GM21526 (cell line): ENCODE results near the gene WDR53.
A peak's percentile ranks its signal among the peaks of the same experiment; 100 is the strongest.
"Not testable (repeated sequence)": the region's sequence is repeated elsewhere in the genome, so short reads cannot be mapped to it uniquely, and the experiment has no call there.

ENCODE experiments used
- ATAC-seq: cut with Tn5 transposase; IDR thresholded peaks from one replicate; pipeline ENCODE4 v1.9.1; 2021; ENCODE audit warnings: moderate library complexity; ENCODE audit not compliant: unreplicated experiment, low FRiP score

WDR53 gene

DNA sequence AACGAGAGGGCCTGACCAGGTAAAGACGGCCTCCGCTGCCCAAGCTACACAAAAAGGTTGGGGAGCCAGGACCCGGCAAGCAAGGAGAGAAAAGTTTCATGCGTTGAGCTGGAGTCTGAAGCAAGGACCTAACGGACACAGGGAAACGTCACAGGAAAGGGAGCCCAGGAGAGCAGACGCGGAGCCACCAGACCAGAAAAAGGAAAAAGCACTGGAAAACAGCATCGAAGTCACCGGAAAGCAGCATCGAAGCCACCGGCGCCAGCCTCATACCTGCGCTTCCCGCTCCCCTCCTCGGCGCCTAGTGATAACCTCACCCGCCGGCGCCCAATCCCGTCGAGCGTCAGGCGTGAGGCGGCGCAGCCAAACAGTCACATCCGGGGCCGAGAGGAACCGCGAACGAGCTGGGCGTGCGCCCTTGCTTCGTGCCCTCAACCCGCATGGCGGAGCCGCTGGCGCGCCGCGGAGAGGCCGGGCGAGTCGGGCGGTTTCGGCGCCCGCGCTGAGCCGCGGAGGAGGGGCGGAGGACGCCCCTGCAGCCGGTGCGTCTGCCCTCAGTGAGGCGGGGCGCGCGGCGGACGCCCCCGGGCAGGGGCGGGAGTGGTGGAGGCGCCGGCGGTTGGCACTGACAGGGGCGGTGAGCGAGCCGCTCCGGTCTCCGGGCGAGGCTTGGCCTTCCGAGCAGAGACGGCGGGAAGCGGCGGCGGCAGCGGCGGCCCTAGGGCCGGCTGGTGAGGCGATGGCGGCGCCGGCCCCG, at the start of gene WDR53, which contains the start of gene FBXO45:
Gene WDR53, minus strand, starts transcription at position 309 of the 757 bp plus-strand sequence. CDS start 7,079 bp downstream, outside the sequence.
Gene FBXO45, plus strand, starts transcription at position 415 of the 757 bp plus-strand sequence. Its CDS starts 325 bp downstream, at position 740.
- peak; percentile 90 for ATAC-seq

DNA sequence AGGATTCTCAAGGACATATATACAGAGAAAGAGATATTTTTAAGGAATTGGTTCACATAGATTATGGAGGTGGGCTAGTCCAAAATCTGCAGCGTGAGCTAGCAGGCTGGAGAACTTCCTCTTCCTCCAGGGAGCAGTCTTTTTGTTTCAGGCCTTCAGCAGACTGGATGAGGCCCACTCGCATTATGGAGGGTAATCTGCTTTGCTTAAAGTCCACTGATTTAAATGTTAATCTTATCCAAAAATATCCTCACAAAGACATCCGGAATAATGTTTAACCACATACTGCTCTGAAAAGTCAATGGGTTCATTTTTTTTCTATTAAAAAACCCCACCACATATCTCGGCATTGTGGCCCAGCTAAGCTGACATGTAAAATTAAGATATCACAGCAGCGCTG, 48.9 kb upstream of the WDR53 start:
- no peak for ATAC-seq

- not testable (repeated sequence) for ATAC-seq
Measured at GRCh38 chr3:196615234-196615633, 46.9 kb upstream of the WDR53 start.

DNA sequence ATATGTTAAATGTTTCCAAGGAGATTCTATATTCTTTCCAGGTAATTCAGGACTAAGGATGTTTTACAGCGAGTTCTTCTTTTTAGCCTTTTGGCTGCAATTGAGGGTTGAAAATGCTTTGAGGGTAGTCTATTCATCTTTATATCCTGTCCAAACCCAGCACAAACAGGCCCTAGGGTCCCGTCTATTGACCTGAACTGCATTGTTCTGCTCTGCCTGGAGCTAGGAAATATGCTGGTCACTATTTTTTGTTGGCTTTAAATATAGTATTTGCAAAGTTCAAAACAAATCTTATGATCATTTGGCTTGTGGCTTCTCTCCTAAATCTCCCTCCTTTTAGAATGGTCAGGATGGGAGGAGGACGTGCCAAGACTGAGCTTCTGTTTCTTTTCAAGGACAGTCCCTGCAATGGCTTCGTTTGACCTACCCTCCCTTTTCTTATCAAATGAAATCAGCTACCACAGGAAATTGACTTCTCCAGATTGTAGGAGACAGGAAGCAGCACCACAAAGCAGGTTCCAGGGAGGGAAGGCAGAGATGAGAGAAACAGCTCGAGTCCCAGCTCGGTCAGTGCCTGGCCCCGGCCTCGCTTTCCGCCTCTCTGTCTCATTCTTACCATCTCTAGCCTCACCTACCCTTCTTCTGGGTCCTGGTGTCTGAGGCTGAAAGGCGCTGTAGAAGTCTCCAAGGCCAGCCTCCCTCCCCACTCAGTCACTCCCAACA, 43.6 kb upstream of the WDR53 start:
- ATAC-seq: no peak

- ATAC-seq: no peak
Measured at GRCh38 chr3:196609805-196610515, 41.6 kb upstream of the WDR53 start.

DNA sequence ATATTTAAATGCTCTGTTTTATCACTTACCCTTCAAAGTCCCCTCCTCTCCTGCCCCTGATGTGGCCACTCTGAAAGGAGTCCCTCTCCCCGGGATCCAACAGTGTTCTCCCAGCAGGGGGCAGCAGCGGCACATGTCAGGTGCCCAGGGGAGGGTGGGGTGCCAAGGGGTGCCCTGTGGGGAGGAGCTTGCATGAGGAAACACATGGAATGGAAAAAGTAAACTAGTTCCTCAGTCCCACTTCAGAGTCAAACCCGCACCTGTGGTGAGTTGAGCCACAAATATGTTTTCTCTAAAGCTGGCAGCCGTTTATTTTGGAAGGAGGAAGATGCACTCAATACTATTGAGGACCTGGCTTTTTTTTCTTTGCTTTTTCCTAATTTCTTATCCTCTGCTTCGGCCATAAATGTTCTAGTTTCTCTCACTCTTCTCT, 41.0 kb upstream of the WDR53 start:
- ATAC-seq: peak; percentile 68

GRCh38 chr3:196608693-196609092, 40.3 kb upstream of the WDR53 start:
- no peak for ATAC-seq

DNA sequence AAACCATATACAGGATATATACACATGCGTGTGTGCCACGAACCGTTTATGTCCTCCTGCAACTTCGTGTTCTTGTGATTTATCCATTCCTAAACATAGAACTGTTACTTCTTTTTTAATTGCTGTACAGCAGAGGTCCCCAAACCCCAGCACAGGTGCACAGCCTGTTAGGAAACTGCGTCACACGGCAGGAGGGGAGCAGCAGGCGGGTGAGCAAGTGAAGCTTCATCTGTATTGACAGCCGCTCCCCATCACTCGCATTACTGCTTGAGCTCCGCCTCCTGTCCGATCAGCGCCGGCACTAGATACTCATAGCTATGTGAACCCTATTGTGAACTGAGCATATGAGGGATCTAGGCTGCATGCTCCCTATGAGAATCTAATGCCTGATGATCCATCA, 36.2 kb upstream of the WDR53 start:
- no peak for ATAC-seq

- ATAC-seq: no peak
Measured at GRCh38 chr3:196603683-196604082, 35.3 kb upstream of the WDR53 start.

GRCh38 chr3:196602673-196603072, 34.3 kb upstream of the WDR53 start:
- ATAC-seq: no peak

DNA sequence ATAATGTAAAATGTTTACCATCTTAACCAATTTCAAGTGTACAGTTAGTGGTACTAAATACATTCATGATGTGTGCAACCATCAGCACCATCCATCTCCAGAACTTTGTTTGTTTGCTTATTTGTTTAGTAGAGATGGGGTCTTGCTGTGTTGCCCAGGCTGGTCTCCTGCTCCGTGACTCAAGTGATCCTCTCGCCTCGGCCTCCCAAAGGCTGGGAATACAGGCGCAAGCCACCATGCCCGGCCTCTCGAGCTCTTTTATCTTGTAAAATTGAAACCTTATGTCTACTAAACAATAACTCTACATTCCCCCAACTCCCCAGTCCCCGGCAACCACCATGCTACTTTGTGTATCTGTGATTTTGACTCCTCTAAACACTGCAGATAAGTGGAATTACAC, 32.0 kb upstream of the WDR53 start:
- no peak for ATAC-seq

DNA sequence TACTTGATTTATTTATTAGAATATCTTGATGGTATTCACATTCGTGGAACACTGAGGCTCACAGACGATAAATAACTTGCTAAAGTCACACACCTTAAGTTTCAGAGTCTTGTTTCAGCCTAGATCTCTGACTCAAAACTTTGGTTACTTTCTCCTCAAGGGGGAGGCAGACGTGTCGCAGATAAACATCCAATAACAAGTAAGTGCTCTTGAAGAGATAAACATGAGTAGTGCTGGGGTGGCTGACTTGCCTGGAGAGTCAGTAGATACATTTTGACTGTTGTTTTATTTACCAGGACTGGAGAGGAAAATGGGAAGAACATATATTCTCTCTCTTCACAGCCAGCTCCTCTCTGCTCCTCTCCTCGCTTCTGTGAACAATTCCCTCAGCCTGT, 31.4 kb upstream of the WDR53 start:
- no peak for ATAC-seq

- not testable (repeated sequence) for ATAC-seq
Measured at GRCh38 chr3:196597971-196598733, 29.8 kb upstream of the WDR53 start.

DNA sequence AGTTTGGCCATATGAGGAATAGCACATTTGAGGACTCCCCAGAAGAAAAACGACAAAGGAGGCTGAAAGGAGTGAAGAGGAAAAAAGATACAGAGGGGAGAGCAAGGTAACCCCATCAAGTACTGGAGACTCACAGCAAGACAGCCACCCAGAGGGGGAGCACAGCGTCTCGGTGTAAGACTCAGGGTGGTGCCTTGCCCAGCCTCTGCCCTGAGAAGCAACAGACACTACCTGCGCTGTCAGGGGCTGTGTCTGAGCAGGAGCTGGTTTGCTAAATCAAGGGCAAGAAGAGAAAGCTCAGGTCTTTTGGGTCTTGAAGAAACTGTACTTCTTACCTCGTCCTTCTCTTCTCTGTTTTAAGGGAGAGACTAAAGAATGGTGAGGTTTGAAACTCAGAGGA, 28.0 kb upstream of the WDR53 start:
- no peak for ATAC-seq

- ATAC-seq: no peak
Measured at GRCh38 chr3:196590279-196590678, 21.9 kb upstream of the WDR53 start.

GRCh38 chr3:196585044-196585757, 16.8 kb upstream of the WDR53 start:
- no peak for ATAC-seq

DNA sequence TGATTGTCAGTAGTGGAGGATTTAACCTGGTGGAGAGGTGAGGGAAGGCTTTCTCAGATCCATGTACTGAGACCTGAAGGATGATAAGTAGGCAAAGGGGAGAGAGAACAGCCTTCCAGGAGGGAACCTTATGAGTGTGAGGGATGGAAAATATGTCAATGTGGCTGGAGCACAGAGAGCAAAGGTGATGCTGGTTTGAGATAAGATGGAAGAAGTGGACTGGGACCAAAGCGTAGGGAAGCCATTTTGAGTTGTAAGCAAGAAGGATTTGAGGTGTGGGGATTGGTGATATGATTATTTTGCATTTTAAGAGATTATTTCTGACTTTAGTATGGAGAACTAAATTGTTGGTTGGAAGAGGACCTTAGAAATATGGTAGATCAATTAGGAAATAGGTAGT, 4.0 kb upstream of the WDR53 start:
- ATAC-seq: no peak

DNA sequence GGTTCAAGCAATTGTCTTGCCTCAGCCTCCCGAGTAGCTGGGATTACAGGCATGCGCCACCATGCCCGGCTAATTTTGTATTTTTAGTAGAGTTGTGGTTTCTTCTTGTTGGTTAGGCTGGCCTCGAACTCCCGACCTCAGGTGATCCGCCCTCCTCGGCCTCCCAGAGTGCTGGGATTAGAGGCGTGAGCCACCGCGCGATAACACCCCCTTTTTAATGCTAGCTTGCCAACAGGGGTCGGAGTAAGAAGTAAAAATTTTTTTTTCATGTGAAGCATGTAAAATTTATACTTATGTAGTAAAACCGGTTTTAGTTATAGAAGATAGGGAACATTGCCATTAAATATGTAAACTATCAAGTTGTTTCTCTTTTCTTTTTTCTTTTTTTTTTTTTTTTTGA, 2.0 kb upstream of the WDR53 start:
- not testable (repeated sequence) for ATAC-seq

GRCh38 chr3:196569003-196569516, 706 bp upstream of the WDR53 start:
- ATAC-seq: peak; percentile 32
